Measurements from ENCODE around the gene RUNX2. TPM values are rescaled to one million over a fixed set of nuclear protein-coding genes. Genes with fewer than 3 reads are reported as not detected.

Gene RUNX2
- polyA plus RNA-seq, 1 of the 3 experiments (the other 2 are of a cell fraction): 4.4 TPM

- Histone ChIP-seq H3K36me3 (replicated peaks in 1 of 2; ENCODE audit: control insufficient read depth in 1 of 2, insufficient read depth in 2 of 2, low read length in 1 of 2) (no peaks in the 10 kb centered on the region), H3K27ac (ENCODE audit: low read depth in 2 of 2, low read length in 1 of 2) (no peak overlapping the region), H2AFZ (ENCODE audit: low read depth) (no peak overlapping the region), H4K20me1 (ENCODE audit: insufficient read depth) (no peaks in the 10 kb centered on the region), H3K4me3 (ENCODE audit: low read depth in 2 of 2, low read length in 1 of 2) (no peak overlapping the region), H3K9me2 (no peaks in the 10 kb centered on the region), H3F3A (replicated peaks; ENCODE audit: insufficient read depth) (no peaks in the 10 kb centered on the region), H3K4me2 (no peak overlapping the region), H3K4me1 (ENCODE audit: control insufficient read depth in 1 of 2, insufficient read depth in 2 of 2, low read depth in 1 of 2, low read length in 1 of 2) (peaks cover 0 to 7% of the 10 kb centered on the region in 2 experiments; a peak in 1 of 4 replicates), H3K79me2 (ENCODE audit: insufficient read depth) (no peaks in the 10 kb centered on the region), H3K9ac (no peak overlapping the region), H3K9me3 (no peaks in the 10 kb centered on the region), H3K27me3 (ENCODE audit: insufficient read depth) (no peaks in the 10 kb centered on the region)
- no peak for TF ChIP-seq SIN3A (IDR thresholded peaks at IDR 0.05; ENCODE audit: borderline replicate concordance, low read depth, low read length)
- no peak for TF ChIP-seq YY1 (IDR thresholded peaks at IDR 0.05; ENCODE audit: low read depth)
- TF ChIP-seq FOSL2 (IDR thresholded peaks at IDR 0.05; ENCODE audit: borderline replicate concordance, low read depth): no peak
- no peak for TF ChIP-seq RXRA (IDR thresholded peaks at IDR 0.05; ENCODE audit: borderline replicate concordance, low read depth)
- TF ChIP-seq GABPA (IDR thresholded peaks at IDR 0.05; ENCODE audit: low read depth): no peak
- TF ChIP-seq RCOR1 (IDR thresholded peaks at IDR 0.05; ENCODE audit: low read length): no peak
- no peak for TF ChIP-seq MAX (IDR thresholded peaks at IDR 0.05; ENCODE audit: low read depth)
- no peak for TF ChIP-seq RAD21 (IDR thresholded peaks at IDR 0.05; ENCODE audit: low read length)
- TF ChIP-seq, protein P1, sequence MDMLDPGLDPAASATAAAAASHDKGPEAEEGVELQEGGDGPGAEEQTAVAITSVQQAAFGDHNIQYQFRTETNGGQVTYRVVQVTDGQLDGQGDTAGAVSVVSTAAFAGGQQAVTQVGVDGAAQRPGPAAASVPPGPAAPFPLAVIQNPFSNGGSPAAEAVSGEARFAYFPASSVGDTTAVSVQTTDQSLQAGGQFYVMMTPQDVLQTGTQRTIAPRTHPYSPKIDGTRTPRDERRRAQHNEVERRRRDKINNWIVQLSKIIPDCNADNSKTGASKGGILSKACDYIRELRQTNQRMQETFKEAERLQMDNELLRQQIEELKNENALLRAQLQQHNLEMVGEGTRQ (IDR thresholded peaks at IDR 0.05; ENCODE audit: borderline replicate concordance, low read depth, low read length): no peak
- no peak for TF ChIP-seq POLR2AphosphoS5 (IDR thresholded peaks at IDR 0.05; ENCODE audit: low read depth, low read length)
- TF ChIP-seq JUND (IDR thresholded peaks at IDR 0.05): no peak
- TF ChIP-seq CHD2 (IDR thresholded peaks at IDR 0.05; ENCODE audit: low read length, partially characterized antibody): no peak
- no peak for TF ChIP-seq REST (IDR thresholded peaks at IDR 0.05; ENCODE audit: low read depth, low read length)
- no peak for DNase-seq
- WGBS (ENCODE audit: low lambda C conversion rate): 34% methylated on average over 3 of the region's 3 CpGs
- ChIA-PET POLR2A (no interaction called here), CTCF (no interaction called here)
Measured at GRCh38 chr6:45541934-45542333, 213.8 kb downstream of the RUNX2 start.
